ENCODE measurements around the gene NOL4L. TPM values are rescaled to one million over a fixed set of nuclear protein-coding genes. Genes with fewer than 3 reads are reported as not detected.

NOL4L gene
- total and polyA plus RNA-seq, 2 experiments from 2014 or later: 38.8 to 39.2 TPM

- TF ChIP-seq ZNF462 (CRISPR knock-in tag; IDR thresholded peaks at IDR 0.05) (no peak), EZH2 (IDR thresholded peaks at IDR 0.05; ENCODE audit: low read depth, unreplicated experiment) (no peak), ZNF331 (CRISPR knock-in tag; IDR thresholded peaks at IDR 0.05; ENCODE audit: low read depth) (no peak)
Observed at GRCh38 chr20:32551693-32552092, 33.4 kb downstream of the NOL4L start (continued).

- Mint-ChIP-seq H3K4me3 (no peak overlapping the region), H3K9me3 (peaks cover 3% of the 10 kb centered on the region; the same call in 1 of the 3 replicates), H3K36me3 (ENCODE audit: low read depth) (no peaks in the 10 kb centered on the region), H3K4me1 (peaks cover 4% of the 10 kb centered on the region; the same call in 2 of the 3 replicates), H3K27me3 (ENCODE audit: insufficient read depth, low read depth, poor library complexity) (peaks cover 14% of the 10 kb centered on the region), H3K27ac (no peak overlapping the region)
- H3K36me3 ChIP-seq (ENCODE audit: insufficient read depth): no peaks in the 10 kb centered on the region; the same call in 1 of the 2 replicates
- DNase-seq (ENCODE audit: low spot score) (no peak), ATAC-seq (no peak)
- no peaks in the 10 kb centered on the region for H3K9me2 ChIP-seq (ENCODE audit: insufficient read depth)
- no peak overlapping the region for H3K4me3 ChIP-seq
- no peaks in the 10 kb centered on the region for H3K27me3 ChIP-seq (ENCODE audit: insufficient read depth)
- H3F3A ChIP-seq (replicated peaks; ENCODE audit: low read depth): no peaks in the 10 kb centered on the region
- no peak for TF ChIP-seq EZH2 (IDR thresholded peaks at IDR 0.05; ENCODE audit: low read depth, unreplicated experiment)
- no peak for TF ChIP-seq JUNB (IDR thresholded peaks at IDR 0.05; ENCODE audit: unreplicated experiment)
- TF ChIP-seq CREB1 (CRISPR knock-in tag; IDR thresholded peaks at IDR 0.05; ENCODE audit: low read depth): no peak
- no peak for TF ChIP-seq ETS1 (IDR thresholded peaks at IDR 0.05)
- no peak for TF ChIP-seq REST (IDR thresholded peaks at IDR 0.05; ENCODE audit: unreplicated experiment)
- TF ChIP-seq STAT1 (IDR thresholded peaks at IDR 0.05; ENCODE audit: unreplicated experiment): no peak
- TF ChIP-seq ZNF331 (CRISPR knock-in tag; IDR thresholded peaks at IDR 0.05; ENCODE audit: low read depth): no peak
- TF ChIP-seq ZNF114 (CRISPR knock-in tag; IDR thresholded peaks at IDR 0.05): no peak
- no peaks in the 10 kb centered on the region; the same call in 1 of the 2 replicates for H4K20me1 ChIP-seq (replicated peaks; ENCODE audit: insufficient read depth)
- H3K79me2 ChIP-seq (replicated peaks; ENCODE audit: insufficient read depth): no peaks in the 10 kb centered on the region
- no peak overlapping the region for H3K27ac ChIP-seq (ENCODE audit: low read depth)
- H2AFZ ChIP-seq: no peak overlapping the region
- no peaks in the 10 kb centered on the region for H3K4me1 ChIP-seq (ENCODE audit: insufficient read depth)
- no peak overlapping the region for H3K4me2 ChIP-seq
Observed at GRCh38 chr20:32549842-32550241, 35.3 kb downstream of the NOL4L start.

Data from GM23338 (cell line).